Measurements from ENCODE around the gene ZBED1.

DNA sequence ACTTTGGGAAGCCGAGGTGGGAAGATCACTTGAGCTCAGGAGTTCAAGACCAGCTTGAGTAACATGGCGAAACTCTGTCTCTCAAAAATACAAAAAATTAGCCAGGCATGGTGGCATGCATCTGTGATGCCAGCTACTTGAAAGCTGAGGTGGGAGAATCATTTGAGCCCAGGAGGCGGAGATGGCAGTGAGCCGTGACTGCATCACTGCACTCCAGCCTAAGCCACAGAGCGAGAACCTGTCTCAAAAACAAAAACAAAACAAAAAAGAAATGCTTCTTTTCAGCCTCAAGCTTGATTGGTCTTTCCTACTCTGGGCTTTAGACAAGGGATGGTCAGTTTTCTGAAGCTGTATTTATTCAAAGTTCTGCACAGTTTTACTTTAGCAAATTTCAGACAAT is 15.8 kb upstream of the ZBED1 start:
- TF ChIP-seq, protein P1, sequence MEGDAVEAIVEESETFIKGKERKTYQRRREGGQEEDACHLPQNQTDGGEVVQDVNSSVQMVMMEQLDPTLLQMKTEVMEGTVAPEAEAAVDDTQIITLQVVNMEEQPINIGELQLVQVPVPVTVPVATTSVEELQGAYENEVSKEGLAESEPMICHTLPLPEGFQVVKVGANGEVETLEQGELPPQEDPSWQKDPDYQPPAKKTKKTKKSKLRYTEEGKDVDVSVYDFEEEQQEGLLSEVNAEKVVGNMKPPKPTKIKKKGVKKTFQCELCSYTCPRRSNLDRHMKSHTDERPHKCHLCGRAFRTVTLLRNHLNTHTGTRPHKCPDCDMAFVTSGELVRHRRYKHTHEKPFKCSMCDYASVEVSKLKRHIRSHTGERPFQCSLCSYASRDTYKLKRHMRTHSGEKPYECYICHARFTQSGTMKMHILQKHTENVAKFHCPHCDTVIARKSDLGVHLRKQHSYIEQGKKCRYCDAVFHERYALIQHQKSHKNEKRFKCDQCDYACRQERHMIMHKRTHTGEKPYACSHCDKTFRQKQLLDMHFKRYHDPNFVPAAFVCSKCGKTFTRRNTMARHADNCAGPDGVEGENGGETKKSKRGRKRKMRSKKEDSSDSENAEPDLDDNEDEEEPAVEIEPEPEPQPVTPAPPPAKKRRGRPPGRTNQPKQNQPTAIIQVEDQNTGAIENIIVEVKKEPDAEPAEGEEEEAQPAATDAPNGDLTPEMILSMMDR (IDR thresholded peaks at IDR 0.05; ENCODE audit: low read depth, low read length), result no peak
- no peak for TF ChIP-seq POLR2A (IDR thresholded peaks at IDR 0.05; ENCODE audit: extremely low read depth, insufficient read length)
- TF ChIP-seq, protein P2, sequence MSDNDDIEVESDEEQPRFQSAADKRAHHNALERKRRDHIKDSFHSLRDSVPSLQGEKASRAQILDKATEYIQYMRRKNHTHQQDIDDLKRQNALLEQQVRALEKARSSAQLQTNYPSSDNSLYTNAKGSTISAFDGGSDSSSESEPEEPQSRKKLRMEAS (IDR thresholded peaks at IDR 0.05; ENCODE audit: low read depth, low read length), result no peak

Measured in NB4 (cell line).